Epithelial cell of esophagus (primary cell): ENCODE data around the gene ZNF506.

Experiments
- DNase-seq: peaks from one replicate; pipeline ENCODE4 v3.0.0; 2010; ENCODE audit warnings: low read depth
- H3K4me3 ChIP-seq: 2 replicates; pipeline ENCODE4 v1.5.1; 2011; ENCODE audit warnings: mild to moderate bottlenecking, low read length, control low read depth
- TF ChIP-seq, protein P1 (sequence below): IDR thresholded peaks from 2 replicates; pipeline ENCODE4 v1.5.1; 2011; ENCODE audit warnings: low read depth, mild to moderate bottlenecking, low read length, control low read depth, inconsistent platforms; ENCODE audit not compliant: insufficient read depth; ENCODE audit errors: missing control alignments

The ZNF506 gene

GRCh38 chr19:19742773-19743172, 78.8 kb downstream of the ZNF506 start:
- no peak for DNase-seq
- no peak overlapping the region for H3K4me3 ChIP-seq
- TF ChIP-seq, protein P1, sequence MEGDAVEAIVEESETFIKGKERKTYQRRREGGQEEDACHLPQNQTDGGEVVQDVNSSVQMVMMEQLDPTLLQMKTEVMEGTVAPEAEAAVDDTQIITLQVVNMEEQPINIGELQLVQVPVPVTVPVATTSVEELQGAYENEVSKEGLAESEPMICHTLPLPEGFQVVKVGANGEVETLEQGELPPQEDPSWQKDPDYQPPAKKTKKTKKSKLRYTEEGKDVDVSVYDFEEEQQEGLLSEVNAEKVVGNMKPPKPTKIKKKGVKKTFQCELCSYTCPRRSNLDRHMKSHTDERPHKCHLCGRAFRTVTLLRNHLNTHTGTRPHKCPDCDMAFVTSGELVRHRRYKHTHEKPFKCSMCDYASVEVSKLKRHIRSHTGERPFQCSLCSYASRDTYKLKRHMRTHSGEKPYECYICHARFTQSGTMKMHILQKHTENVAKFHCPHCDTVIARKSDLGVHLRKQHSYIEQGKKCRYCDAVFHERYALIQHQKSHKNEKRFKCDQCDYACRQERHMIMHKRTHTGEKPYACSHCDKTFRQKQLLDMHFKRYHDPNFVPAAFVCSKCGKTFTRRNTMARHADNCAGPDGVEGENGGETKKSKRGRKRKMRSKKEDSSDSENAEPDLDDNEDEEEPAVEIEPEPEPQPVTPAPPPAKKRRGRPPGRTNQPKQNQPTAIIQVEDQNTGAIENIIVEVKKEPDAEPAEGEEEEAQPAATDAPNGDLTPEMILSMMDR: no peak
